HG02943 (cell line): Measurements from ENCODE around the gene NPTX1.

Experiments used
- ATAC-seq: cut with Tn5 transposase; IDR thresholded peaks from one replicate; pipeline ENCODE4 v1.9.1; 2021; ENCODE audit warnings: mild to moderate bottlenecking, low read depth, moderate library complexity; ENCODE audit not compliant: unreplicated experiment

NPTX1 gene

DNA sequence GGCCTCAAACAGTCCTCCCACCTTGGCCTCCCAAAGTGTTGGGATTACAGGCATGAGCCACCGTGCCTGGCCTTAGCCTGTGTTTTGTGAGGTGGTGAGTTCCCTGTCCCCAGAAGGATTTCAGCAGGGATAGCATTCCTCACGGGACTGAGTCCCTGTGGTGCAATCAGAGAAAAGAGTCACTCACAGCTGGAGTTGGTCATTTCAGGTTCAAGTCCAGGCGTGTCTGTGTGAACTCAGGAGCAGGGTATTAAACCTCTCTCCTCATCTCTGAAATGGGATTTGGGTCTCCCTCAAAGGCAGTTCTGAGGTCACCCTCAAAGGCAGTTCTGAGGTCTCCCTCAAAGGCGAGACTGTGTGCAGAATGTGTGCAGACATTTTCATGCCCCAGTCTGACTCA lies 28.6 kb downstream of the NPTX1 start:
- ATAC-seq, result no peak

DNA sequence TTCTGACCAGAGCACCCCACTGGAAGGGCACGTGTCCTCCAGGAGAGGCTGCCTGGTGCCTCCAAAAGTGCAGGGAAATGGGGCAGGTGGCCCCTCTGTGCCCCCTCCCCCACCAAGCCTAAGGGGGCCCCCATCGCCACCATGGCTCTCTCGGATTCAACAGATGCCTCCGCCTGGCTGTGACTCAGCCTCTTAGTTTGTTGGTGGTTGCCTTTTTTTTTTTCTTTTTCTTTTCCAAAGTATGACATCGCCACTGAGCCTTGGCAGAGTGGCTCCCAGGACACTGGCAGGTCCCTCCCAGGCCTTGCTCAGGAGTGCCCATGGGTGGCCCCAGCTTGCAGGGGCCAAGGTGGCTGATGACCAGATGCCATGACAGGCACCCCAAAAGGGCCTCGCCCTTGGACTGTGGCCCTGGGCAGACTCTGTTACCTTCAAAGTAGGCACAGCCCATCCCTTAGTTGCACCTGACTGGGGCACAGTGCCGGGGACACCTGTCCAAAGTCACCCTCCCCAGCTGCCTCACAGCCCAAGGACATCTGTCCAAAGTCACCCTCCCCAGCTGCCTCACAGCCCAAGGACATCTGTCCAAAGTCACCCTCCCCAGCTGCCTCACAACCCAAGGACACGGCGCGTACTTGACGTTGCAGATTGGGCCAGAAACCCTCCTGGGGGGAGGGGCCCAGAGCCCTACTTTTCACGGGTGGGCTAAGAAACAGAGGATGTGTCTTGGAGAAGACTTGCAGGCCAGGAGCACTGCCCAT lies 29.6 kb downstream of the NPTX1 start:
- no peak for ATAC-seq

GRCh38 chr17:80445726-80446110 lies 30.7 kb downstream of the NPTX1 start:
- no peak for ATAC-seq

DNA sequence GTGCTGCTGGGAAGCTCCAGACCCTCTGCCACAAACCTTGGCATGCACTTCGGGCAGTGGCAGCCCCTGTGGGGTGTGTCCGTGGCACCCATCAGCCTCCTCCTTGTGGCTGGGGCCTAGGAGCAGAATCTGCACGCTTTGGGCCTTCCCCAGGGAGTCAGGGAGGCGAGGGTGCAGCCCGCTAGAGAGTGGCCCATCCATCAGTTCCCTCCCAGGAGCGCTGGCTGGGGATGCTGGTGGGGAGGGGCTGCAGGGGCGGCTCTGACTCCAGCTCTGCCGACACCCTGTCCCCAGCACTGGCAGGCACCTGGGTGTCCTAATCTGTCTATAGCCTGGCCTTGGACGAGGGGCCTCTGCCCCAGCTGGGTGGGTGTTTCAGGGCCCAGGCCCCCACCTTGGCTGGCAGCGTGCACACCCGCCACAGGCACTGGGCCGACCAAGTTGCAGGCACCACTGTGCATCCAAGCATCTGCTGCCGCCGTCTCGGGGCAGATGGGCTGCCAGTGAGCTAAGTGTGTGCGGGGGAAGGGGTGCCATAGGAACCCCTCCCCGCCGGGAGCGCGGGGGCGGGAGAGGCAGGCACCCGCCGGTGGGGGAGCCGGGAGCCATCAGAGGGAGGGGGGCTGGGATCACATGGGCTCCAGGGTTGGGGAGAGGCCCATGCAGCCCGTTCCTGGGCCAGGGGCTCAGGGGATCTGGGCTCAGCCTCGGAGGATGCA lies 31.2 kb downstream of the NPTX1 start:
- no peak for ATAC-seq

- ATAC-seq, result no peak
Observed at GRCh38 chr17:80444644-80444979, 31.8 kb downstream of the NPTX1 start.

- ATAC-seq, result no peak
Observed at GRCh38 chr17:80443916-80444643, 32.3 kb downstream of the NPTX1 start.

- ATAC-seq, result no peak
Observed at GRCh38 chr17:80443498-80443897, 32.9 kb downstream of the NPTX1 start.

DNA sequence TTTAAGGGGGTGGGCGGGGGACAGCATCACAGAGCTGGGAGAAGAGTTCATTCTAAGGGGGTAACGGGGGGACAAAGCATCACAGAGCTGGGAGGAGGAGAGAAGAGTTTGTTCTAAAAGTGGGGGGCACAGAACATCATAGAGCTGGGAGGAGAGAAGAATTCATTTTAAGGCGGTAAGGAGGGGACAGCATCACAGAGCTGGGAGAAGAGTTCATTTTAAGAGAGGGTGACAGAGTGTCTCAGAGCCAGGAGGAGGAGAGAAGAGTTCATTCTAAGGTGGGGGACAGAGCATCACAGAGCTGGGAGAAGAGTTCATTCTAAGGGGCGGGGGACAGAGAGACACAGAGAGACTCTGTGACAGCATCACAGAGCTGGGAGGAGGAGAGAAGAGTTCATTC lies 33.6 kb downstream of the NPTX1 start:
- no peak for ATAC-seq

DNA sequence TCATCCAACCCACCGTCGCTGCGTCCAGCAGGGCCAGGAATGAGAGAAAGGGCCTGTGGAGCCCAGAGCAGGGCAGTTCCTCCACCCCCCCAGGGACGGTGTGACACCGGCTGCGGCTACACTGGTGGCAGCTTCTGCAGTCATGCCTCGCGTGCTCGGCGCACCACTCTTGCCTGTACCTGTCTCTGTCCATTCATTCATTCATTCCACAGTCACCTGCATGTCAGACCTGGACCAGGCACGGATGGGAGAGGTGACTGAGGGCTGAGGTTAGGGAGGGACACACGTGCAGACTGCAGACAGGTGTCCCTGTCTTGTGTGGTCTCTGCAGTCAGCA lies 34.1 kb downstream of the NPTX1 start:
- ATAC-seq, result no peak

- ATAC-seq, result no peak
Observed at GRCh38 chr17:80441598-80442322, 34.6 kb downstream of the NPTX1 start.

GRCh38 chr17:80441133-80441578 lies 35.3 kb downstream of the NPTX1 start:
- ATAC-seq, result no peak

- no peak for ATAC-seq
Observed at GRCh38 chr17:80439499-80439898, 36.9 kb downstream of the NPTX1 start.

GRCh38 chr17:80438806-80439205 lies 37.6 kb downstream of the NPTX1 start:
- ATAC-seq, result no peak

DNA sequence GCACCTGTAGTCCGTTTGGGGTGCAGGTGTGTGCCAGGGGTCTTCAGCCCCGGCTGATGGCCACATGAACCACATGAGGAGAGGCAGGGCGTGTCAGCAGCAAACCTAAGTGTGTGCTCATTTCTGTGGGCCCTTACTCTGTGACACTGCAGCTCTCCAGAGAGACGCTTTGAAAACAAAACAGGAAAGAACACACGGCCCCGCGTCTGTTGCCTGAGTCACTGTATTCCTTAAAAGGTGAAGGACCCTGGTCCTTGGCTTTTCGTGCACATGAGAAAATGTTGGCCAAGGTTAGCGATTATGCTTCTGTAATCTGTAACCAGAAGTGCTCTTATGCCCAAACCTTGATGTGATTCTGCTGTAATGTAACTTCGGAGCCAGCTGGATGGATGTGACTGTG lies 38.9 kb downstream of the NPTX1 start:
- no peak for ATAC-seq

- no peak for ATAC-seq
Observed at GRCh38 chr17:80433916-80434666, 42.3 kb downstream of the NPTX1 start.

DNA sequence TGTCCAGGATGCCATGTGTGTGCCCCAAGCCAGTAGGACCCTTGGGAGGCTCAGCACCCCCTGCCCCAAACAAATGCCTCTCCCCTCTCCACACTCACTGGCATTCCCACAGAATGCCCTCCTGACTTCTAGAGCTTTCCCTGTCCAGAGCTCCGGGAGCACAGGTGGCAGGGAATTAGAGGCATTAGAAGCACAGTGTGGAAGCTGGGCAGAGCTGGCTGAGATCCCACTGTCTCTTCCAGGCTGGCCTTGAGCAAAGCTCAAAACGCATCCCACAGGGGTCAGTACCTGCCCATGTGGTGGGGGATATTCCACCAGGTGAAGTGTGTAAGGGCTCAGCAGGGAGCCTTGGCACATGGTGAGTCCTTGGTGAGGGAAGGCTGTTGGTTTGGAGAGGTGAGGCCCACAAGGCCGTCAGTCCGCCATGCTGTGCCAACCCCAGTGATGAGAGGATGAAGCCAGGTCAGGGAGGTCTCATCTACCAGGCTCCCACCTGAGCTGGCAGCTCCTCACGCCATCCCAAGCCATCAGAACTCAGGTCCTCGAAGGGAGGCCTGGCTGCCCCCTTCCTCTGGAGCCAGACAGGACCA lies 43.4 kb downstream of the NPTX1 start:
- ATAC-seq, result no peak

DNA sequence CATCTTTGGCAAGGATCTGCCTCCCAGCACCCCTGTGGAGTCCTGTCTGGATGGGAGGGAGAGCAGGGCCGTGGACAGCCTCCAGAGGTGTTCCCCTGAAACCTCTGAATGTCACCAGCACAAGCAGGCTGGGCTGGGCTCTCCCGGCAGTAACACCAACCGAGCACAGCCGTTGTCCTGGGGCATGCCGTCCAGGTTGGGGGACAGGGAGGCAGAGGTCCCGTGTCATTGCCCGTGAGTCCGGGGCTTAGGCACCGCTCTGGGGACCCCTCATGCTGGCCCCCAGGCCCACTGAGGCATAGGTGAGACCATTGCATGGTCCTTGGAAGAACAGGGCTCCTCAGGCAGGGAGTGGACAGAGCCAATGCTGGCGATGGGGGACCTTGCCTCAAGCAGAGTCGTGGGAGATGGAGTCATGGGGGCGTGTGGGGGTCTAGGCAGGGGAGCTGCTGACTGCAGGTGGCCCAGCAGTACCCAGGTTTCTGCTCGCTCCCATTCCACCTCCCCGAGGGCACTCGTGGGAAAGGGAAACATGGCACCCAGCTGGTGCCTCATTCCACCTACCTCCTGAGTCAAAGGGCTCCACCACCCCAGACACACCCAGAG lies 44.0 kb downstream of the NPTX1 start:
- ATAC-seq, result no peak

- ATAC-seq, result no peak
Observed at GRCh38 chr17:80431246-80432195, 44.9 kb downstream of the NPTX1 start.
